ENCODE data around the gene URM1.

DNA sequence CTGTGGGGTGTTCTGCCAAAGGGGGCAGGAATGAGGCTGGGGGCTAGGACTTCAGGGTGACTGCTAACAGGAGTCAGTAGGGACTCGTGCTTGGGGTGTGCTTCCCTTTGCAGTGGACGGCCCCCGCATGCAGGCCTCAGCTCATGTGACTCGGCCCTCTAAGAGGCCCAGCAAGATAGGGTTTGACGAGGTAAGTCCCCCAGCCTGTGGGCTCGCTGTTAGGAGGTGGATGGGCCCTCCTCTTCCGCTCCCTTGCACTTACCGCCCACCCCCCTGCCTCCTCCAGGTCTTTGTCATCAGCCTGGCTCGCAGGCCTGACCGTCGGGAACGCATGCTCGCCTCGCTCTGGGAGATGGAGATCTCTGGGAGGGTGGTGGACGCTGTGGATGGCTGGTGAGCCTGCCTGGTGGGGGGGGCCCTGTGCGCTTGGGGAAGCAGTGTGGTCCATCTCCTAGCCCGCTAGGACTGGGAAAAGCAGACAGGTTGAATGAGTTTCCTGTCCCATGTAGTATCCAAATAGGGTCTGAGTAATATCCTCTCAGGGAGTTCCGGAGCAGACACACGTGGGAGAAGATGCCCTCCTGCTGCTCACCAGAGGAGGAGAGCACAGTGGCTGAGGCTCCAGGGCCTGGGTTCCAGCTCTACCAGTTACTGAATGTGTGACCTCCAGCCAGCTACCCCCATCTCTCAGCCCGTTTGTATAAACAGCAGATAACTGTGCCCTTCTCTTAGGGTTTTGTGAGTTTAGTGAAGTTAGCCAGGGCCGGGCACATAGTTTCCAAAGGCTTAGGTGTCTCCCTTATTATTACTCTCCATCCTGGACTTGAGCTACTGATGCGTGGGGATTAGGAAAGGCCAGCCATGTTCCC is 57.7 kb downstream of the URM1 start:
- TF ChIP-seq, protein P1, sequence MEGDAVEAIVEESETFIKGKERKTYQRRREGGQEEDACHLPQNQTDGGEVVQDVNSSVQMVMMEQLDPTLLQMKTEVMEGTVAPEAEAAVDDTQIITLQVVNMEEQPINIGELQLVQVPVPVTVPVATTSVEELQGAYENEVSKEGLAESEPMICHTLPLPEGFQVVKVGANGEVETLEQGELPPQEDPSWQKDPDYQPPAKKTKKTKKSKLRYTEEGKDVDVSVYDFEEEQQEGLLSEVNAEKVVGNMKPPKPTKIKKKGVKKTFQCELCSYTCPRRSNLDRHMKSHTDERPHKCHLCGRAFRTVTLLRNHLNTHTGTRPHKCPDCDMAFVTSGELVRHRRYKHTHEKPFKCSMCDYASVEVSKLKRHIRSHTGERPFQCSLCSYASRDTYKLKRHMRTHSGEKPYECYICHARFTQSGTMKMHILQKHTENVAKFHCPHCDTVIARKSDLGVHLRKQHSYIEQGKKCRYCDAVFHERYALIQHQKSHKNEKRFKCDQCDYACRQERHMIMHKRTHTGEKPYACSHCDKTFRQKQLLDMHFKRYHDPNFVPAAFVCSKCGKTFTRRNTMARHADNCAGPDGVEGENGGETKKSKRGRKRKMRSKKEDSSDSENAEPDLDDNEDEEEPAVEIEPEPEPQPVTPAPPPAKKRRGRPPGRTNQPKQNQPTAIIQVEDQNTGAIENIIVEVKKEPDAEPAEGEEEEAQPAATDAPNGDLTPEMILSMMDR (IDR thresholded peaks at IDR 0.05): no peak
- no peak for TF ChIP-seq TCF7L2 (IDR thresholded peaks at IDR 0.05; ENCODE audit: low read depth, low read length)
- TF ChIP-seq, protein P2, sequence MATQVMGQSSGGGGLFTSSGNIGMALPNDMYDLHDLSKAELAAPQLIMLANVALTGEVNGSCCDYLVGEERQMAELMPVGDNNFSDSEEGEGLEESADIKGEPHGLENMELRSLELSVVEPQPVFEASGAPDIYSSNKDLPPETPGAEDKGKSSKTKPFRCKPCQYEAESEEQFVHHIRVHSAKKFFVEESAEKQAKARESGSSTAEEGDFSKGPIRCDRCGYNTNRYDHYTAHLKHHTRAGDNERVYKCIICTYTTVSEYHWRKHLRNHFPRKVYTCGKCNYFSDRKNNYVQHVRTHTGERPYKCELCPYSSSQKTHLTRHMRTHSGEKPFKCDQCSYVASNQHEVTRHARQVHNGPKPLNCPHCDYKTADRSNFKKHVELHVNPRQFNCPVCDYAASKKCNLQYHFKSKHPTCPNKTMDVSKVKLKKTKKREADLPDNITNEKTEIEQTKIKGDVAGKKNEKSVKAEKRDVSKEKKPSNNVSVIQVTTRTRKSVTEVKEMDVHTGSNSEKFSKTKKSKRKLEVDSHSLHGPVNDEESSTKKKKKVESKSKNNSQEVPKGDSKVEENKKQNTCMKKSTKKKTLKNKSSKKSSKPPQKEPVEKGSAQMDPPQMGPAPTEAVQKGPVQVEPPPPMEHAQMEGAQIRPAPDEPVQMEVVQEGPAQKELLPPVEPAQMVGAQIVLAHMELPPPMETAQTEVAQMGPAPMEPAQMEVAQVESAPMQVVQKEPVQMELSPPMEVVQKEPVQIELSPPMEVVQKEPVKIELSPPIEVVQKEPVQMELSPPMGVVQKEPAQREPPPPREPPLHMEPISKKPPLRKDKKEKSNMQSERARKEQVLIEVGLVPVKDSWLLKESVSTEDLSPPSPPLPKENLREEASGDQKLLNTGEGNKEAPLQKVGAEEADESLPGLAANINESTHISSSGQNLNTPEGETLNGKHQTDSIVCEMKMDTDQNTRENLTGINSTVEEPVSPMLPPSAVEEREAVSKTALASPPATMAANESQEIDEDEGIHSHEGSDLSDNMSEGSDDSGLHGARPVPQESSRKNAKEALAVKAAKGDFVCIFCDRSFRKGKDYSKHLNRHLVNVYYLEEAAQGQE (IDR thresholded peaks at IDR 0.05; ENCODE audit: insufficient read depth in 1 of 2, low read depth in 2 of 2, low read length in 1 of 2): no peak
- TF ChIP-seq POLR2AphosphoS5 (IDR thresholded peaks at IDR 0.05; ENCODE audit: low read depth, low read length): no peak
- TF ChIP-seq SIN3A (IDR thresholded peaks at IDR 0.05; ENCODE audit: borderline replicate concordance, insufficient read depth, low read depth, low read length): no peak

Data from Panc1 (cell line).